GM13976 (cell line): Measurements from ENCODE around the gene IMMP2L.

Experiments
- DNase-seq: peaks from one replicate; pipeline ENCODE4 v3.0.0; 2012; ENCODE audit warnings: low spot score
- in situ Hi-C: fragments of 300-500 bp; cut with MboI; formaldehyde crosslinking; loops from one replicate; pipeline ENCODE4 v1.12.0; 2022; ENCODE audit warnings: low sequenced_read_pairs, mixed read lengths, inconsistent platforms; ENCODE audit not compliant: unreplicated experiment
- TF ChIP-seq, protein P1 (sequence below): IDR thresholded peaks from 2 replicates; pipeline ENCODE4 v1.5.1; 2012; ENCODE audit warnings: borderline replicate concordance, mild to moderate bottlenecking; ENCODE audit not compliant: insufficient read depth; ENCODE audit errors: extremely low read depth, missing control alignments, control extremely low read depth

IMMP2L gene

DNA sequence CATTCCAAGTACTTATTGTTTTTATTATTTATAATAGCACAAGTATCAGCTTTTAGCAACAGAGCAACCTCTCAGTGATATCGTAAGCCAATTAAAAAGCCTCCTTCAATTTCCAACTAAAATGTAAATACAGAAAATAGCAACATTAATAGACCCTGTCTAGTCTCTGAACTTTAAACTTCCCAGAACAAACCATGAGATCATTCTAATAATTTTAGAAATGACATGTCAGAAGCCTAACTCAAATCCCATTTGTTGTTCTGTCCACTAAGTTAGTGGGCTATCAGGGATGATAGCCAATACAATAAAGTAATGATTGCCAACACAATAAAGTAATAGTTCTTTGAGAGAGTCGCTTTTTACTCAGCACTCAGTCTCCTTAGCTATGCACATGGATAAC lies 493.7 kb downstream of the IMMP2L start:
- TF ChIP-seq, protein P1, sequence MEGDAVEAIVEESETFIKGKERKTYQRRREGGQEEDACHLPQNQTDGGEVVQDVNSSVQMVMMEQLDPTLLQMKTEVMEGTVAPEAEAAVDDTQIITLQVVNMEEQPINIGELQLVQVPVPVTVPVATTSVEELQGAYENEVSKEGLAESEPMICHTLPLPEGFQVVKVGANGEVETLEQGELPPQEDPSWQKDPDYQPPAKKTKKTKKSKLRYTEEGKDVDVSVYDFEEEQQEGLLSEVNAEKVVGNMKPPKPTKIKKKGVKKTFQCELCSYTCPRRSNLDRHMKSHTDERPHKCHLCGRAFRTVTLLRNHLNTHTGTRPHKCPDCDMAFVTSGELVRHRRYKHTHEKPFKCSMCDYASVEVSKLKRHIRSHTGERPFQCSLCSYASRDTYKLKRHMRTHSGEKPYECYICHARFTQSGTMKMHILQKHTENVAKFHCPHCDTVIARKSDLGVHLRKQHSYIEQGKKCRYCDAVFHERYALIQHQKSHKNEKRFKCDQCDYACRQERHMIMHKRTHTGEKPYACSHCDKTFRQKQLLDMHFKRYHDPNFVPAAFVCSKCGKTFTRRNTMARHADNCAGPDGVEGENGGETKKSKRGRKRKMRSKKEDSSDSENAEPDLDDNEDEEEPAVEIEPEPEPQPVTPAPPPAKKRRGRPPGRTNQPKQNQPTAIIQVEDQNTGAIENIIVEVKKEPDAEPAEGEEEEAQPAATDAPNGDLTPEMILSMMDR, result no peak
- DNase-seq, result no peak
- in situ Hi-C loops, result no loop called here

DNA sequence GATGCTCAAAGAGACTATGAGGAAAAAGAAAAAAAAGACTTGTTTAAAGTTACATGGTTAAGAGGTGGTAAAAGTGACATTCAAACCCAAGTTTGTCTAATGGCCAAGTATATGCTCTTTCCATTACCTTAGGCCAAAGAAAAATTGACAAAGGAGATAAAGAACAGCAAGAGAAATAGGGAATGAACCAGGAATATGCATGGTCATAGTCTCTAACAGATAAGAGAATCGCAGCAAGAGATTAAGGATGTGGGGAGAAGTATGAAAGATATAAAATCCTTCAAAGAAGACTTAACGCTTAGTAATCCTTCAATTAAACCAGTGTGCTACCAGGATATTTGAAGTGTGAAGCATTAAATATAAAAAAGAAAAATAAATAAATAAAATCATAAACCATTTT lies 494.6 kb downstream of the IMMP2L start:
- no peak for DNase-seq
- TF ChIP-seq, protein P1, result no peak
- in situ Hi-C loops, result no loop called here

DNA sequence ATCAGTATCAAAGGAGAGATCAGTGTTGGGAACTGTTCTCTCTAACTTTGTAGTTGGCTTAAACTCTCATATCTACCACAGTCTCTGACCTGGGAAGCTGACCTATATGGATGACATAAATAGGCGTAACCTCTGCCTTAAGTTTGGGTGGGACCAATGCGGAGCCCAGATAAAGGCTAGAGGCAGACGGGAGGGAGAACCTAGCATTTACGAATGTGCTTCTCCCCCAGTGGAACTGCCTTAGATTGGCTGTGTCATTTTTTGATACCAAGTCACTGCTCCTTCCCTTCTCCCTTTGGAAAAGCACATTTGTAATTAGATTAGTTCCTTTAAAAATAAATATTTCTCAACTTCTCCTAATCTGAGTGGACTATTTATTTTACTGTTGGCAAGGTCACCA lies 495.0 kb downstream of the IMMP2L start:
- TF ChIP-seq, protein P1, result no peak
- no peak for DNase-seq
- in situ Hi-C loops, result no loop called here

DNA sequence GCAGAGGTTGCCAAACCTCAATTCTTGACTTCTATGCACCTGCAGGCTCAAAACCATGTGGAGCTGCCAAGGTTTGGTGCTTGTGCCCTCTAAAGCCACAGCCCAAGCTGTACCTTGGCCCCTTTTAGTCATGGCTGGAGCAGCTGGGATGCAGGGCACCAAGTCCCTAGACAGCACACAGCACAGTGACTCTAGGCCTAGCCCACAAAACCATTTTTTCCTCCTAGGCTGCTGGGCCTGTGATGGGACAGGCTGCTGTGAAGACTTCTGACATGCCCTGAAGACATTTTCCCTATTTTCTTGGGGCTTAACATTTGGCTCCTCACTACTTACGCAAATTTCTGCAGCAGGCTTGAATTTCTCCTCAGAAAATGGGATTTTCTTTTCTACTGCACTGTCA lies 499.1 kb downstream of the IMMP2L start:
- no peak for DNase-seq
- TF ChIP-seq, protein P1, result no peak
- in situ Hi-C loops, result no loop called here

DNA sequence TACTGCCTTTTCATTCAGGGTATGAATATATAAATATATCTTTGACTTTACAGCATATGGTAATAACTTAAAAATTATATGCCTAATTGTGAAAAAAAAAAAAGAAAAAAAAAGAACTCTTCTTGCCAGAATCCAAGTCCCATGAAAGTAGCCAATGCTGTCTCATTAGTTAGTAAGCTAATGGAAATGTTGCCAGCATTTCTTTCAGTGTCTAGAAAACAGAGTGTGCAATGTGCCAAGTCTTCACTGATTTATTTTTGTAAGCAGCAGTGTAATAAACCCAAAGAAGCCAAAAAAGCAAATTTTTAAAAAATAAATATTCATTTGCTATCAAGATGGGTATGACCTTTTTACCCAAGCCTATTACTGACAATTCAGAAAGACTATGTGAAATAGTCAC lies 502.5 kb downstream of the IMMP2L start:
- no peak for DNase-seq
- in situ Hi-C loops, result no loop called here
- TF ChIP-seq, protein P1, result no peak

DNA sequence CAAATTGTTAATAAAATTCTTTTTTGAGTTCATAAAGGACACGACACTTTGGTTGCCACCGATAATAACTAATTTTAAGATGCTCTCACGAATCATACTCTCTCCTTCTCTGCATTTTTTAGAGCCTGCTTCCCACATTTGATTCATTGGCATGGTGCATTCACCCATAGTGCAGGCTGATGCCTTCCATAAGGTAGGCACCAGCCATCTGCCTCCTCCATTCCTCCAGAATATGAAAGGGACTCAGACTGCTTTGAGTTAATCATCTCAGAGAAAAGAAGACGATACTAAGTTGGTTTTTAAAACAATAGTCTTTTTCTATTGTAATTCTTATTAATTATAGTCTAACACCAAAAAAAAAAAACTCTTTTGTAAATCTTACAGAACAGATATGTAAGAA lies 505.2 kb downstream of the IMMP2L start:
- in situ Hi-C loops, result no loop called here
- no peak for DNase-seq
- TF ChIP-seq, protein P1, result no peak

DNA sequence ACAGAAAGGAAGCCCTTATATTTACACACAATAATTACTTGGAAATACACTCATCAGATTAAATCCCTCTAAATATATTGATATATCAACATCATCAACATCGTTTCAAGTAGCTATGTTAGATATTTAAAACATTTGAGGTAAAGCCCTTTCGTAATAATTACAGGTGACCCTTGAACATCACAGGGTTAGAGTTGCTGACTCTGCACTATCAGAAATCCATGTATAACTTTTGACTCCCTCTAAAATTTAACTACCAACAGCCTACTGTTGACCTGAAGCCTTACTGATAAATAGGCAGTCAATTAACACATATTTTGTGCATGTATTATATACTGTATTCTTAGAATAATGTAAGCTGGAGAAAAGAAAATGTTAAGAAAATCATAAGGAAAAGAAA lies 505.9 kb downstream of the IMMP2L start:
- in situ Hi-C loops, result no loop called here
- TF ChIP-seq, protein P1, result no peak
- DNase-seq, result no peak
